ENCODE measurements around the gene ZC3H18.
A peak's percentile ranks its signal among the peaks of the same experiment; 100 is the strongest.

Gene ZC3H18

DNA sequence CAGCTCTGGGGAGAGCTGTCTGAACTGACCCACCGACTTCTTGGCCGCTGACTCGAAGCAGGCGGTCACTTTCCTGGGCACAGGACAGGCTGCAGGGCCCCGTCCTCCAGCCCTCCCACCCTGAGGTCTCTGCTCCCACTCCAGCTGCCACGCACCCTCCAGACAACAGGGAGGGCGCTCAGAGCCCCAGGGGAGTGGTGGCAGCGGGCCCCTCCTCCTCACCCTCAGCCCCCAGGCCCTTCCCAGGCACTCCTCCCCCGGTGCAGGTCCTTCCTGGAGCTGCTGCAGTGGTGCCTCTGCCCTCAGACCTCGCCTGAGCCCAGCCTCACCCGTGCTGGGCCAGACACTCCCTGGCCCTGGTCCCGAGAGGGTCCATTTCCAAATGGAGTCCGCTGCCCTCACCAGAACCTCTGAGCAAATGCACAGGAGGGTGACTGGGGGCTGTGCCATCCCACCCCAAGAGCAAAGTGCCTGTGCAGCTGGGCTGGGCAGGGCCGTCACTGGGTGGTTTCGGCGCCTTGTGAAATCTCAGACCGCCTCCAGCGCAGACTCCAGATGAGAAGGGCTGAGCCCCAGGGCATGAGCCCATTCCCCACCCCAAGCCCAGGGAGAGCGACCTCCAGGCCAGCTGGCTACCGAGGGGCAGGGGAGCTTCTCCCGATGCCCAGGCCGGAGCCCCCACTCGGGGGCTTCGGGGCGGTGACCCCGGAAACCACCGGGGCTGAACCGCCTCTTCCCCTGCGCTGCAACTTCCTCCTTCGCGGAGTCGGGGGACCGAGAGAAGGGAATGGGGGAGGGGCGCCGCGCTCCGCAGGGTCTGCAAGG lies 79.9 kb downstream of the ZC3H18 start:
- no peak for DNase-seq (ENCODE audit: low read depth, low spot score)
- H3K27ac ChIP-seq, result no peak overlapping the region

GRCh38 chr16:88650749-88651275 lies 80.6 kb downstream of the ZC3H18 start, which contains the start of gene CYBA:
Gene CYBA, minus strand, starts transcription at chr16:88651053. Its CDS starts 40 bp downstream, at chr16:88651013.
- no peak for DNase-seq (ENCODE audit: low read depth, low spot score)

DNA sequence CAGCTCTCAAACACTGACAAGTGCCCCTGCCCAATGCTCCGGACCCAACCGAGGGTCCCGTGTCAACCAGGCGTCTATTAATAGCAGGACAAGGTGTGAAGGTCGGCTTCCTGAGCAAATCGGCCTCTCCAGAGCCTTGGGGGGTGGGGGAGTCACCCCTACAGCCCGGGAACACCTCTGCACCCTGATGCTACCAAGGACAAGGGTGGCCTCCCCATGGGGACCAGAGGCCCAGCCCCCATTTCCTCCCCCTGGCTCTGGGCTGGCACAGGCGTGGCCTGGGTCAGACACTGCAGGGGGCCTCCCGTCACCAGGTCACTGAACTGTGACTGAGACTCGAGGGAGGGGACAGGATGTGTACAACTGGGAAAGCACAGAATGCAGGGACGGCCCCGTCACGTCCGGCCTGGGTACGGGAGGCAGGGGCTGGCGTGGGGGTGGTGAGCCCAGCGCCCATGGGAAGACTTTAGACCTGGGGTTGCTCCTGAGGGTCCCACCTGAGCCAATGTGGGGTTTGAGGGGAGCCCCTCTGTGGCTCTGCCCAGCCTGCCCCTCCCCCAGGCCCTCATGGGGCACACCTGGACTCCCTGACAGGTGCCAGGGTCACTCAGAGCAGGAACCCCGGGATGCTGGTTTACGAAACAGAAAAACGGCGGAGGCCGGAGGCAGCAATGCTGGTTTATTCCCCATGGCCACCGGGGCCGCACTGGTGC lies 81.2 kb downstream of the ZC3H18 start:
- no peak overlapping the region for H3K27ac ChIP-seq

More at GRCh38 chr16:88650749-88651275, 80.6 kb downstream of the ZC3H18 start, which contains the start of gene CYBA:
- H3K27ac ChIP-seq, result no peak within 1 kb of the TSS

DNA sequence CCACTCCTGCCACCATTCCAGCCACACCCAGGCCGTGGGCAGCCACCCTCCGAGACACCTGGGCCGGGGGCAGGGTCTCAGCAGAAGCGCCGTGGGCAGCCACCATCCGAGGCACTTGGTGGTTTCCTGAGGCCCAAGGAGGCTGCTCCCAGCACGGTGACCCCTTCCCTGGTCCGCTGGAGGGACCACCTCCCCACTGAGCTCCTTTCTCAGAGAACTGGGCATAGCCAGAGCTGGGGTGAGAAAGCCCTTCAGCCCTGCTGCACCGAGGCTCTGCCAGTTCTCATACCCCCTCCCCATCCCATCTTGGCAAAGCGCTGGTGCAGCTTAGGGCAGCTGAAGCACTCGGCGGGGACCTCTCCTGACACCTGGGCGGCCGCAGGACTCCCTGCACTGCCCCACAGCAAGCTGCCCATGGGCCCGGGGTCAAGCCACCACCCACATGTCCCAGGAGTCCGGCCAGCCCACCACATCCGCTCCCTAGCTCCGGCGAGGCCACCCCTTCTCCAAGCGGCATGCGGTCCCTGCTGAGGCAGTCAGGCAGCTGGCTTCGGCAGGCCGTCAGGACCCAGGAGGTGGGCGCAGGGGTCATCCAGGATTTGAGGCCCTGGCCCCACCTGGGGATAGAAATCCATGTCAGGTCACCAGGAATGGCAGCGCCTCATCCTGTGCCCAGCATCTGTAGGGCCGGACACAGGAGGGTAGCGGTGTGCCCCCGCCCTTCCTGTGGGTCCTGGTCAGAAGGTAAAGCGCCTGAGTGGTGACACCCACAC lies 82.0 kb downstream of the ZC3H18 start:
- H3K27ac ChIP-seq, result no peak overlapping the region
- no peak for DNase-seq (ENCODE audit: low read depth, low spot score)

More for the DNA sequence above, 81.2 kb downstream of the ZC3H18 start:
- DNase-seq (ENCODE audit: low read depth, low spot score), result no peak

GRCh38 chr16:88652762-88653063 lies 82.5 kb downstream of the ZC3H18 start:
- no peak overlapping the region for H3K27ac ChIP-seq
- DNase-seq (ENCODE audit: low read depth, low spot score), result no peak

DNA sequence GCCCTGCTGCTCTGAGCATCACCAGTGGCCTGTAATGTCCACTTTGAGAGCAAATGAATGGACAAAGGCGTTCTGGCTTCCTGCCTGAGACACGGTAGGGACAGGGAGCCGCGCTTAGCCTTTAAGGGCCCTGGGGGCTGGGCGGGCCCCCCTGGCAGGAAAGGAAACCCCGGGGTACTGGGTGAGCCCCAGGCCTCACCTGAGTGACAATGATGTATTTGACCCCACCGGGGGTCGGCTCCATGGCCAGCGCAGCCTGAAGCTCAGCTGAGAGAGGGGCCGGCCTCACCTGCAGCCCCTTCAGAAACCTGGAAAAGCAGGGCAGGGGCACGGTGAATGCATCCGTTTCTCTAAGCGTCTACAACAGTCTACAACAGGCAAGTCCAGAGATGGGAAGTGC lies 82.9 kb downstream of the ZC3H18 start:
- no peak for DNase-seq (ENCODE audit: low read depth, low spot score)
- H3K27ac ChIP-seq, result no peak overlapping the region

- H3K27ac ChIP-seq, result no peak overlapping the region
- no peak for DNase-seq (ENCODE audit: low read depth, low spot score)
These were observed 83.6 kb downstream of the ZC3H18 start for GRCh38 chr16:88653596-88654362.

GRCh38 chr16:88654363-88655052 lies 84.3 kb downstream of the ZC3H18 start:
- no peak for DNase-seq (ENCODE audit: low read depth, low spot score)
- H3K27ac ChIP-seq, result no peak overlapping the region

- DNase-seq (ENCODE audit: low read depth, low spot score), result no peak
- H3K27ac ChIP-seq, result no peak overlapping the region
These were observed 85.0 kb downstream of the ZC3H18 start for GRCh38 chr16:88655053-88655732.

- no peak overlapping the region for H3K27ac ChIP-seq
These were observed 85.6 kb downstream of the ZC3H18 start for GRCh38 chr16:88655733-88656281.

DNA sequence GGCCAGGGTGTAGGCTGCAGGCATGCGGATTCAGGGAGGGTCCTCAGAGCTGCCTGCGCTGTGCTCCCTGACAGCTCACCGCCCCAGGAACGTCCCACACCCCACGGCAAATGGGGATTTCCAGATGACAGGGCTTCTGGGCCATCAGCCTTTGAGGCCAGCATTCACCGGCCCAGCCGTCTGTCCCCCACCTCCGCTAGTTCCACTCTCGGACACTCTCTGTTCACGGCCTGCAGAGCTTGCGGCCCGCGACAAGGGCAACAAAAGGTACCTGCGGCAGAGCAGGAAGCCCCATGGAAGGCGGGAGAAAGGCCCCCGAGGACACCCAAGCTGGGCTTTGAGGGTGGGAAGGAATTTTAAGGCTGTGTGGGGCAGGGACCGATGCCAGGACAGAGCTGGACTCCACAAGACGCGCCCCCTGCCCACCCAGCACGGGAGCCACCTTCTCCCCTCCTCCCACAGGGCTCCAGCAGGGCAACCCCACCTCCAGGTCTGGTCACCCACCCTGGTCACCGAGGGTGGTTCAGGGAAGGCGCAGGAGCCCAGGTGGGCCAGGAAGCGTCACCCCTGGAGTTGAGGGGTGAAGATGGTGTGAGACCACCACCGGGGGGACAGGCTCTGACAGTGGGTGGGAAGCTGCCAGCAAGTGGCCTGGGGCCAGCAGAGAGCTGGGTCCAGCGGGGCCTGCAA lies 86.2 kb downstream of the ZC3H18 start:
- no peak for DNase-seq (ENCODE audit: low read depth, low spot score)
- H3K27ac ChIP-seq, result no peak overlapping the region

More at GRCh38 chr16:88655733-88656281, 85.6 kb downstream of the ZC3H18 start:
- DNase-seq (ENCODE audit: low read depth, low spot score), result no peak

DNA sequence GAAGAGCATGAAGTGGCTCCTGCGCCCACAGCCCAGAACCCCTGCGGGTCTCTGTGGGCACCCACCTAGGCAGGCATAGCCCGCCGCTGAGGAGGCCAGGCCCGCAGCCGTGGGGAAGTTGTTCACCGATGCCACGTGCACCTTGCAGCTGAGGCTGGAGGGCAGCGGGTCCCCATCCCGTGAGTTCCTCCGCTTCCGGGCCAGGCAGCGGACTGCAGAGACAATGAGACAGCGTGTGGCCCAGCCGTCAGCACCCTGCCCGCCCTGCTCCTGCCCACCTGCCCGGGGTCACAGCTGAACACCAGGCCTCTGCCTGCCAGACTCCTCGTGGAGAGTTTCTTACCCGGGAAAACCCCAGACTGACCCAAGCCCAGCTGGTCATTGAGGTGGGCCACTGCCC lies 87.2 kb downstream of the ZC3H18 start:
- H3K27ac ChIP-seq, result no peak overlapping the region
- no peak for DNase-seq (ENCODE audit: low read depth, low spot score)

GRCh38 chr16:88658714-88659113 lies 88.5 kb downstream of the ZC3H18 start:
- H3K27ac ChIP-seq, result no peak overlapping the region
- no peak for DNase-seq (ENCODE audit: low read depth, low spot score)

DNA sequence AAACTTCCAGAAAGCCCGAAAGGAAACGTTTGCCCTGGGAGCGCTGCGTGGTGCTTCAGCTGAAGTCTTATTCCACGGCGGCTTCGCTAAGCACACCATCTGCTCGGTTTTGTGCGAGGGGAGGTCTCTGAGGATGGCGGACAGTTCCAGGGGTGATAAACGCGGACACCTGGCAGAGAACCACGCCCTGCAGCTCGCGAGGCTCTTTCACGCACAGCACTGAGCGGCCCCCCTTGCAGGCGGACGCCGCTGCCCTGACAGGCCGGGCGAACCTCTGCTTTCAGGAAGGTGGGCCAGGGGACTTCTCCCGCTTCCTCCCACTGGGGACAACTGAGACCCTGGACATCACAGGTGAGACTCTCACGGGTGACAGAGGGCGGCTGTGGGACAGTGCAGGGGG lies 89.0 kb downstream of the ZC3H18 start:
- DNase-seq (ENCODE audit: low read depth, low spot score), result no peak
- no peak overlapping the region for H3K27ac ChIP-seq

GRCh38 chr16:88661468-88661867 lies 91.3 kb downstream of the ZC3H18 start:
- no peak overlapping the region for H3K27ac ChIP-seq
- no peak for DNase-seq (ENCODE audit: low read depth, low spot score)

DNA sequence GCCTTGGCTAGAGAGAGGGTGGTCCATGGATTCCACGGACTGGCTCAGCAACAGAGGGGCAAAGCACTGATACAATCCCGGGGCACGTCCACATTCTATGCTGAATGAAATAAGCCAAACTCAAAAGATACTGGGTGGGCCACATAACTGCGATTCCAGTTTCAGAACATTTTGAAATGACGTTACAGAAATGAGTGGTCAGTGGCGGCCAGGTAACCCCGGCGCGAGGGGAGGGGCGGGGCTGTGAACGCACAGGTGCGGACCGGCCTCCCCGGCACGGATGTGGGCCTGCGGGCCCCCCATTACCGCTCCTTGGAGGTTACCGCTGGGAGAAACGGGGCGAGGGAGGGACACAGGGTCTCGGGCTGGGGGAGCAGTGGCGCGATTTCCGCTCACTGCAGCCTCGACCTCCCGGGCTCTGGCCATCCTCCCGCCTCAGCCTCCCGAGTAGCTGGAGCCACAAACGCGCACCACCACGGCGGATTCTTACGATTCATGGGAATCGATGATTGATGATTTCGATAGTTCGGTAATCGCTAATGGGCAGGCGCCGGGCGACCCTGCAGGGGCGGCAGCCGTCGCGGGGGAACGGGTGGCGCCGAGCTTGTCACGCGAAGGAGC lies 92.1 kb downstream of the ZC3H18 start:
- H3K27ac ChIP-seq, result peak overlapping the region; percentile 66
- no peak for DNase-seq (ENCODE audit: low read depth, low spot score)

GRCh38 chr16:88662843-88663606 lies 92.8 kb downstream of the ZC3H18 start, which contains the start of gene MVD:
Gene MVD, minus strand, starts transcription at chr16:88663091. Its CDS starts 11 bp downstream, at chr16:88663080.
- DNase-seq (ENCODE audit: low read depth, low spot score), result peak; percentile 80
- peak within 1 kb of the TSS; percentile 66 for H3K27ac ChIP-seq
